PFSK-1 (cell line): ENCODE measurements around the gene PLA2R1.

Source experiments
- FOXP2 ChIP-seq: optimal IDR thresholded peaks from 2 replicates; pipeline ENCODE3; 2011; ENCODE audit warnings: borderline replicate concordance, control low read depth, inconsistent platforms; ENCODE audit not compliant: insufficient read depth; ENCODE audit errors: extremely low read length, extremely low read depth
- POLR2AphosphoS5 ChIP-seq: IDR thresholded peaks from 2 replicates; pipeline ENCODE4 v1.6.1; 2012; ENCODE audit warnings: low read depth, mild to moderate bottlenecking, control low read depth, low read length, moderate library complexity
- SIN3A ChIP-seq: IDR thresholded peaks from 2 replicates; pipeline ENCODE4 v1.6.1; 2012; ENCODE audit warnings: mild to moderate bottlenecking, low read length, moderate library complexity, borderline replicate concordance; ENCODE audit not compliant: insufficient read depth
- TAF1 ChIP-seq: IDR thresholded peaks from 2 replicates; pipeline ENCODE4 v1.6.1; 2012; ENCODE audit warnings: low read length, control low read depth, borderline replicate concordance; ENCODE audit not compliant: insufficient read depth
- TF ChIP-seq, protein P1 (sequence below), 2 experiments: IDR thresholded peaks; 2 replicates each; pipeline versions ENCODE4 v1.6.1 to v1.8.0; 2011 to 2012; ENCODE audit warnings: low read depth in 2 of 2, low read length in 2 of 2, control low read depth in 1 of 2, inconsistent platforms in 1 of 2, mild to moderate bottlenecking in 1 of 2, moderate library complexity in 1 of 2; ENCODE audit not compliant: insufficient read depth in 1 of 2

Gene PLA2R1

DNA sequence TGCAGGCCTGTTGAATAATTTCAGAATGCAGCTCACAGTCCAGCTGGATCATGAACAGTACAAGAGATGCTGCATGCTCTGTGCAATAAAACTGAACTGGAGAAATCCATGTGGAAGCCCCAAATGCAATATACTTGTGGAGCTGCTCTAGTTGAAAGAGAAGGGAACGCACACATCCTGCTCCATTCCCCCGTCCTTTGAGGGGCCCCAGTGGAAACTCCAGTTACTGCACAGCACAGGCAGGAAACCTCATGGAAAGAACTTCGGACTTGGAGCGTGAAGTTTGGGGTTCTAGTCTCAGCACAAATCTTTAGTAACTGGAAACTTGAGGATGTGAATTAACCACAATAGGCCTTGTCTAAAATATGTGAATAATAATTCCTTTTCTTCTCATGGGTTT lies 73.2 kb downstream of the PLA2R1 start:
- TF ChIP-seq, protein P1, sequence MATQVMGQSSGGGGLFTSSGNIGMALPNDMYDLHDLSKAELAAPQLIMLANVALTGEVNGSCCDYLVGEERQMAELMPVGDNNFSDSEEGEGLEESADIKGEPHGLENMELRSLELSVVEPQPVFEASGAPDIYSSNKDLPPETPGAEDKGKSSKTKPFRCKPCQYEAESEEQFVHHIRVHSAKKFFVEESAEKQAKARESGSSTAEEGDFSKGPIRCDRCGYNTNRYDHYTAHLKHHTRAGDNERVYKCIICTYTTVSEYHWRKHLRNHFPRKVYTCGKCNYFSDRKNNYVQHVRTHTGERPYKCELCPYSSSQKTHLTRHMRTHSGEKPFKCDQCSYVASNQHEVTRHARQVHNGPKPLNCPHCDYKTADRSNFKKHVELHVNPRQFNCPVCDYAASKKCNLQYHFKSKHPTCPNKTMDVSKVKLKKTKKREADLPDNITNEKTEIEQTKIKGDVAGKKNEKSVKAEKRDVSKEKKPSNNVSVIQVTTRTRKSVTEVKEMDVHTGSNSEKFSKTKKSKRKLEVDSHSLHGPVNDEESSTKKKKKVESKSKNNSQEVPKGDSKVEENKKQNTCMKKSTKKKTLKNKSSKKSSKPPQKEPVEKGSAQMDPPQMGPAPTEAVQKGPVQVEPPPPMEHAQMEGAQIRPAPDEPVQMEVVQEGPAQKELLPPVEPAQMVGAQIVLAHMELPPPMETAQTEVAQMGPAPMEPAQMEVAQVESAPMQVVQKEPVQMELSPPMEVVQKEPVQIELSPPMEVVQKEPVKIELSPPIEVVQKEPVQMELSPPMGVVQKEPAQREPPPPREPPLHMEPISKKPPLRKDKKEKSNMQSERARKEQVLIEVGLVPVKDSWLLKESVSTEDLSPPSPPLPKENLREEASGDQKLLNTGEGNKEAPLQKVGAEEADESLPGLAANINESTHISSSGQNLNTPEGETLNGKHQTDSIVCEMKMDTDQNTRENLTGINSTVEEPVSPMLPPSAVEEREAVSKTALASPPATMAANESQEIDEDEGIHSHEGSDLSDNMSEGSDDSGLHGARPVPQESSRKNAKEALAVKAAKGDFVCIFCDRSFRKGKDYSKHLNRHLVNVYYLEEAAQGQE (IDR thresholded peaks at IDR 0.05; ENCODE audit: insufficient read depth in 1 of 2, low read depth in 2 of 2, low read length in 2 of 2) = no peak
- no peak for TF ChIP-seq POLR2AphosphoS5
- TF ChIP-seq TAF1 = no peak
- TF ChIP-seq FOXP2 = no peak
- TF ChIP-seq SIN3A = no peak

DNA sequence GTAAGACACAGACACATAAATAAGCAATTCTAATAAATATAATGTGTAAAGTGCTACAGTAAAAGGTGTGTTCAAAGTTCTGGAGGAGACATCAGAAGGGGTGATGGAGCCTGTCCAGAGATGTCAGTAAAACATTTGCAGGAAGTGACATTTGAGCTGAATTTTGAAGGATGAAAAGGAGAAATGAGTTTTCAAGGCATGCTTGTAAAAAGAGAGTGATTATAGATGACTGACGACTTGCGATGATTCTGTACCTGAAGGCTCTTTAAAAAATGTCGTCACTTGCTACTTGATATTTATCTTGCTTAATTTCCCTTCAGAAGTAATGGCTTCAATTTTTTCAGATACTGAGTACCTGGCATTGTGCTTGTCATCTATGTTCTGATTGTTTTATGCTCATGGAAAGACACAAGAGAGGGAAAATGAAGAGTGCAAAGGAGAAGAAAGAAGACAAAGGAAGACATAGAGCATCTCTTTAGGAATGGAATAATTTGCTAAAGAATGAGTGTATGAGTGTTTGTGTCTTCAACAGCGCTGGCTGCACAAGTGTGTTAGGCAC lies 73.9 kb downstream of the PLA2R1 start:
- TF ChIP-seq, protein P1 (IDR thresholded peaks at IDR 0.05; ENCODE audit: insufficient read depth in 1 of 2, low read depth in 2 of 2, low read length in 2 of 2) = no peak
- TF ChIP-seq SIN3A (no peak), FOXP2 (no peak), POLR2AphosphoS5 (no peak), TAF1 (no peak)

DNA sequence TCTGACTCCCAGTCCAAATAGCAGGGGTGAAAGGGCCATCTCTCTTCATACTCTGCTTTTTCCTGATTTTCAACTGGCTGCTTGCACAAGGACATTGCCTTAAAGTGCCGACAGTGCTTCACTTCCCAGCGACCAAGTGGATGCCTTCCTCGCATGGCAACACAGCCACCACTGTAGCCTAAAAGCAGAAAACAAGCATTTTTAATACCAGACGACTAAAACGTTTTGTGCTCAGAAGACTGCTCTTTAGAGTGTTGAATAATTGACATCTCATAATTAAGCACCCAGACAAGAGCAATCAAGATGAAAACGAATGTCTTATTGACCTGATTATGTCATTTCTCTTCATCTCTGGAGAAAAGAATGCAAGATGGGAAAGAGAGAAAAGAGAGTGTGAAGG lies 75.2 kb downstream of the PLA2R1 start:
- TF ChIP-seq FOXP2 (no peak), TAF1 (no peak), POLR2AphosphoS5 (no peak), SIN3A (no peak)
- TF ChIP-seq, protein P1 (IDR thresholded peaks at IDR 0.05; ENCODE audit: insufficient read depth in 1 of 2, low read depth in 2 of 2, low read length in 2 of 2) = no peak

DNA sequence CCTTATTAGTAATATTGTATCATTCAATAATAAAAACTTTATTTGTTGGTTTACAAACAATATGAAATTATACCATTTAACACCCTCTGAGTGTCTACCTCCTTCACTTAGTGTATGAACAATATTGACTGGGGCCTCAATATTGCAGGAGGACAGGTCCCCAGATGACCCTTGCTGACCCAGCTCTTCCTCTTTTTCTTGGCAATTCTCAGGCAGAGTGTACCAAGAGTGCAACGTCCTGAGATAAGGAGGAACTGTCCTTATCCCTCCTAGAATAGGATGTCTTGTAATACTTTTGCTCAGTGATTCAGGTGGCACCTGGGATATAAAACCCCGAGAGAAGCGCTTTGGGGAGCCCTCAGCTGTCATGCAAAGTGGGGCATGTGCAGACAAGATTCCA lies 76.8 kb downstream of the PLA2R1 start:
- TF ChIP-seq, protein P1 (IDR thresholded peaks at IDR 0.05; ENCODE audit: insufficient read depth in 1 of 2, low read depth in 2 of 2, low read length in 2 of 2) = no peak
- TF ChIP-seq TAF1 (no peak), POLR2AphosphoS5 (no peak), FOXP2 (no peak), SIN3A (no peak)

DNA sequence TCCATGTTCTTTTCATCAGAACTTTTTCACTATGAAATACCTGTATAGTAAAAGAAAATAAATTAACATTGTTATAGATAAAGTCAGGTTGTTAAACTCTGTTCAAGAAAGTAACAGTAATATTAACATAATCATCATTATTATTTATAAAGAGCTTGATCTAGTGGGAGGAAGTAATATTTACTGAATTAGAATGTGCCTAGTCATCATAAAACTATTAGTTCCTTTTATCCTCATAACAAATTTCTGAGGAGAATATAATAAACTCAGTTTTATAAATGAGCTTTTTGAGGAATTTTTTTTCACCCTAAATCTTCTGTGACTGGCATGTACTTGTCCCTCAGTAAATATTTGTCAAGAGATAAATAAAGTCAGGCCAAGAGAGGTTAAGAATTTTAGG lies 78.4 kb downstream of the PLA2R1 start:
- TF ChIP-seq POLR2AphosphoS5 = no peak
- TF ChIP-seq FOXP2 = no peak
- no peak for TF ChIP-seq TAF1
- TF ChIP-seq, protein P1 (IDR thresholded peaks at IDR 0.05; ENCODE audit: insufficient read depth in 1 of 2, low read depth in 2 of 2, low read length in 2 of 2) = no peak
- TF ChIP-seq SIN3A = no peak
